Kidney capillary endothelial cell (primary cell): Measurements from ENCODE around the gene AMY2A.
"Not testable (repeated sequence)": the region's sequence is repeated elsewhere in the genome, so short reads cannot be mapped to it uniquely, and the experiment has no call there.

Source experiments
- DNase-seq: peaks from one replicate; pipeline ENCODE4 v3.0.0-alpha.2; 2018; ENCODE audit warnings: low spot score

The AMY2A gene

GRCh38 chr1:103616994-103617477, at the start of gene AMY2A:
AMY2A (plus strand) TSS chr1:103617427; CDS start chr1:103617441, 14 bp downstream.
- DNase-seq: not testable (repeated sequence)

GRCh38 chr1:103569493-103569892, 47.7 kb upstream of the AMY2A start:
- no peak for DNase-seq

GRCh38 chr1:103571289-103571688, 45.9 kb upstream of the AMY2A start, which contains the start of gene AMY2B:
AMY2B (plus strand) TSS chr1:103571589; CDS start chr1:103571603, 14 bp downstream.
- DNase-seq: not testable (repeated sequence)

GRCh38 chr1:103576065-103576464, 41.2 kb upstream of the AMY2A start:
- no peak for DNase-seq

- not testable (repeated sequence) for DNase-seq
Observed at GRCh38 chr1:103576784-103577183, 40.4 kb upstream of the AMY2A start.

GRCh38 chr1:103582464-103582863, 34.8 kb upstream of the AMY2A start:
- DNase-seq: no peak

- DNase-seq: no peak
Observed at GRCh38 chr1:103583887-103584286, 33.3 kb upstream of the AMY2A start.

GRCh38 chr1:103584537-103584936, 32.7 kb upstream of the AMY2A start:
- no peak for DNase-seq

GRCh38 chr1:103602740-103603139, 14.5 kb upstream of the AMY2A start:
- DNase-seq: not testable (repeated sequence)

GRCh38 chr1:103616362-103616761, 865 bp upstream of the AMY2A start:
- no peak for DNase-seq

- not testable (repeated sequence) for DNase-seq
Observed at GRCh38 chr1:103627436-103627835, 10.2 kb downstream of the AMY2A start.

GRCh38 chr1:103641194-103641593, 24.0 kb downstream of the AMY2A start:
- DNase-seq: not testable (repeated sequence)

GRCh38 chr1:103643908-103644307, 26.7 kb downstream of the AMY2A start:
- not testable (repeated sequence) for DNase-seq

- DNase-seq: not testable (repeated sequence)
Observed at GRCh38 chr1:103650305-103650704, 33.1 kb downstream of the AMY2A start.

GRCh38 chr1:103650889-103651288, 33.7 kb downstream of the AMY2A start:
- not testable (repeated sequence) for DNase-seq

GRCh38 chr1:103654133-103654532, 36.9 kb downstream of the AMY2A start:
- not testable (repeated sequence) for DNase-seq

- DNase-seq: not testable (repeated sequence)
Observed at GRCh38 chr1:103655460-103655859, 38.2 kb downstream of the AMY2A start, which contains the start of gene AMY1A. AMY1A (plus strand) TSS chr1:103655760; CDS start chr1:103656331, 571 bp downstream.
